Adrenal gland (tissue), 12 donors: ENCODE measurements around the gene RSPO1. TPM values are rescaled to one million over a fixed set of nuclear protein-coding genes. Genes with fewer than 3 reads are reported as not detected.
A peak's percentile ranks its signal among the peaks of the same experiment; 100 is the strongest.

Source experiments
- DNase-seq, 7 donors: peaks; one replicate each; pipeline ENCODE4 v3.0.0-alpha.2; 2019 to 2020
- H3K27ac ChIP-seq, 5 donors: fragments of 200-600 bp; sonication (generic) in 4 of 5; 1 replicate in 3 of 5; 2 replicates in 2 of 5; pipeline versions ENCODE4 v1.5.1 to v1.8.0; 2016 to 2020; ENCODE audit warnings: mild to moderate bottlenecking in 1 of 5
- H3K27me3 ChIP-seq: fragments of 200-600 bp; 2 replicates; pipeline ENCODE4 v1.8.0; 2021
- H3K36me3 ChIP-seq, 2 donors: fragments of 200-600 bp; replicated peaks in 1 of 2; 1 replicate in 1 of 2; 2 replicates in 1 of 2; pipeline versions ENCODE4 v1.5.1 to v1.8.0; 2018 to 2022
- H3K4me1 ChIP-seq, 2 donors: fragments of 200-600 bp; replicated peaks in 1 of 2; 1 replicate in 1 of 2; 2 replicates in 1 of 2; pipeline versions ENCODE4 v1.5.1 to v1.8.0; 2018 to 2021
- H3K4me3 ChIP-seq, 4 donors: fragments of 200-600 bp; sonication (generic) in 3 of 4; one replicate each; pipeline ENCODE4 v1.5.1; 2016 to 2018
- H3K9me3 ChIP-seq, 3 donors: fragments of 200-600 bp; sonication (generic) in 1 of 3; replicated peaks in 1 of 3; 1 replicate in 2 of 3; 2 replicates in 1 of 3; pipeline versions ENCODE4 v1.5.1 to v1.8.0; 2016 to 2021
- POLR2A ChIP-seq, 2 donors: fragments of 450-650 bp; IDR thresholded peaks; one replicate each; pipeline ENCODE4 v1.6.1; 2017; ENCODE audit warnings: antibody characterized with exemption in 2 of 2, mild to moderate bottlenecking in 2 of 2, moderate library complexity in 1 of 2
- WGBS, 4 donors: extraction: QIAGEN DNeasy Blood & Tissue Kit in 2 of 4; methylation state at CpG; one replicate each; pipeline versions ENCODE4 v1.1.5 to v1.1.7; 2013 to 2017; 5-methylcytosine and 5-hydroxymethylcytosine counted together
- intact Hi-C, 2 donors: fragments of 100-400 bp; cut with DNase I; formaldehyde crosslinking; loops; one replicate each; pipeline versions ENCODE4 v1.14.1 to v1.15.0; 2022 to 2023
- polyA plus RNA-seq, 3 donors: library from polyadenylated mRNA; stranded (reverse); fragments of 200-250 nt in 2 of 3; fragments of 350-450 nt in 1 of 3; fragmentation: Illumina TruSeq in 1 of 3; extraction: RNeasy Lipid Tissue Mini Kit (QIAGEN cat#74804) in 1 of 3; gene quantifications; one replicate each; pipeline ENCODE4 v1.2.3, GENCODE V29; 2013 to 2014
- total RNA-seq, 9 donors: library from RNA; depleted of rRNA in 4 of 9; stranded (reverse); fragments of >200 nt in 4 of 9; fragments of 120-200 nt in 1 of 9; fragmentation: NEBNext Ultra II Directional in 1 of 9; extraction: Animal tissue kit (Norgen Biotek cat#: 25700) in 1 of 9; gene quantifications; one replicate each; pipeline versions ENCODE4 v1.1.0 to v1.2.4, GENCODE V29; 2013 to 2023
- TF ChIP-seq, protein P1 (sequence below), 6 experiments: fragments of 450-650 bp in 4 of 6; fragments of 200-600 bp in 2 of 6; sonication (generic) in 1 of 6; IDR thresholded peaks; 1 replicate in 5 of 6; 2 replicates in 1 of 6; pipeline versions ENCODE4 v1.5.1 to v1.8.0; 2016 to 2021; ENCODE audit warnings: antibody characterized with exemption in 6 of 6, mild to moderate bottlenecking in 2 of 6, moderate library complexity in 1 of 6
- donor health status: healthy with polysubstance abuse.
- donor health status: Bipolar disorder and iron deficiency.
- donor health status: DM: yes; HTN: yes; CAD: no.
- donor health status: DM: no; HTN: no; CAD: no.
- donor health status: DM: no; HTN: no; CAD: no.
- donor health status: DM: yes; HTN: yes; CAD: no.

The RSPO1 gene
- total and polyA plus RNA-seq, 12 donors, result 0.11 to 0.51 (median 0.18) TPM; not detected in 4

DNA sequence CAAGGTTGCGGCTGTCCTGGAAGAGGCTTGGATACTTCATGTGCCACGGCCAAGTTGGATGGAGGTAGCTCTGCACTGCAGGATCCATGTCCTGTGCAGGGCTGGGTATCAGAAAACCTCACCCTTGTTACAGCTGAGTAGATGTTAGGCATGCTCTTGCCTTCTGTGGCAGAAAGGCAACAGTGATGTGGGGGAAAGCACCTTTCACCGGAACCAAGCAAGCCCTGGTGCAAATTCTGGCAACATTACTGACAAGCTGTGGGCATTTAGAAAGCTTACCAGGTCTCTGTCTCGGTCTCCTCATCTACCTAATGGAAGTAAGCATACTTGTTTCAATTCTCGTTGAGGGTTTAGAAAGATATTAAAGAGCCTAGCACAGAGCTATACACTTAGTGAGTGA, 43.1 kb upstream of the RSPO1 start:
- TF ChIP-seq, protein P1, sequence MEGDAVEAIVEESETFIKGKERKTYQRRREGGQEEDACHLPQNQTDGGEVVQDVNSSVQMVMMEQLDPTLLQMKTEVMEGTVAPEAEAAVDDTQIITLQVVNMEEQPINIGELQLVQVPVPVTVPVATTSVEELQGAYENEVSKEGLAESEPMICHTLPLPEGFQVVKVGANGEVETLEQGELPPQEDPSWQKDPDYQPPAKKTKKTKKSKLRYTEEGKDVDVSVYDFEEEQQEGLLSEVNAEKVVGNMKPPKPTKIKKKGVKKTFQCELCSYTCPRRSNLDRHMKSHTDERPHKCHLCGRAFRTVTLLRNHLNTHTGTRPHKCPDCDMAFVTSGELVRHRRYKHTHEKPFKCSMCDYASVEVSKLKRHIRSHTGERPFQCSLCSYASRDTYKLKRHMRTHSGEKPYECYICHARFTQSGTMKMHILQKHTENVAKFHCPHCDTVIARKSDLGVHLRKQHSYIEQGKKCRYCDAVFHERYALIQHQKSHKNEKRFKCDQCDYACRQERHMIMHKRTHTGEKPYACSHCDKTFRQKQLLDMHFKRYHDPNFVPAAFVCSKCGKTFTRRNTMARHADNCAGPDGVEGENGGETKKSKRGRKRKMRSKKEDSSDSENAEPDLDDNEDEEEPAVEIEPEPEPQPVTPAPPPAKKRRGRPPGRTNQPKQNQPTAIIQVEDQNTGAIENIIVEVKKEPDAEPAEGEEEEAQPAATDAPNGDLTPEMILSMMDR (IDR thresholded peaks at IDR 0.05), result no peak
- TF ChIP-seq POLR2A (IDR thresholded peaks at IDR 0.05), result no peak
- intact Hi-C loops, result loop anchor here in 1 of 2 donors (5.0 kb wide), 1 partner anchor 226 kb away; no protein-coding TSS in a partner anchor
- no peak for DNase-seq
- 72 to 86% (median 78%) methylated on average over 5 of the region's 5 CpGs for whole genome bisulfite sequencing, 4 donors
- Histone ChIP-seq H3K4me3 (no peak overlapping the region), H3K27ac (no peak overlapping the region), H3K36me3 (peaks cover 0 to 2% of the 10 kb centered on the region in 2 donors), H3K9me3 (no peaks in the 10 kb centered on the region), H3K4me1 (peaks cover 0 to 3% of the 10 kb centered on the region in 2 donors), H3K27me3 (no peaks in the 10 kb centered on the region)

GRCh38 chr1:37677143-37677439, 42.4 kb upstream of the RSPO1 start:
- TF ChIP-seq, protein P1 (IDR thresholded peaks at IDR 0.05), result no peak
- no peak for TF ChIP-seq POLR2A (IDR thresholded peaks at IDR 0.05)
- DNase-seq, result no peak
- Histone ChIP-seq H3K4me3 (no peak overlapping the region), H3K27me3 (no peaks in the 10 kb centered on the region), H3K27ac (no peak overlapping the region), H3K4me1 (peaks cover 0 to 3% of the 10 kb centered on the region in 2 donors), H3K36me3 (no peaks in the 10 kb centered on the region), H3K9me3 (no peaks in the 10 kb centered on the region)
- 58 to 64% (median 62%) methylated on average over 4 of the region's 4 CpGs for WGBS, 4 donors
- intact Hi-C loops, result loop anchor here in 1 of 2 donors (5.0 kb wide), 1 partner anchor 225 kb away; no protein-coding TSS in a partner anchor

DNA sequence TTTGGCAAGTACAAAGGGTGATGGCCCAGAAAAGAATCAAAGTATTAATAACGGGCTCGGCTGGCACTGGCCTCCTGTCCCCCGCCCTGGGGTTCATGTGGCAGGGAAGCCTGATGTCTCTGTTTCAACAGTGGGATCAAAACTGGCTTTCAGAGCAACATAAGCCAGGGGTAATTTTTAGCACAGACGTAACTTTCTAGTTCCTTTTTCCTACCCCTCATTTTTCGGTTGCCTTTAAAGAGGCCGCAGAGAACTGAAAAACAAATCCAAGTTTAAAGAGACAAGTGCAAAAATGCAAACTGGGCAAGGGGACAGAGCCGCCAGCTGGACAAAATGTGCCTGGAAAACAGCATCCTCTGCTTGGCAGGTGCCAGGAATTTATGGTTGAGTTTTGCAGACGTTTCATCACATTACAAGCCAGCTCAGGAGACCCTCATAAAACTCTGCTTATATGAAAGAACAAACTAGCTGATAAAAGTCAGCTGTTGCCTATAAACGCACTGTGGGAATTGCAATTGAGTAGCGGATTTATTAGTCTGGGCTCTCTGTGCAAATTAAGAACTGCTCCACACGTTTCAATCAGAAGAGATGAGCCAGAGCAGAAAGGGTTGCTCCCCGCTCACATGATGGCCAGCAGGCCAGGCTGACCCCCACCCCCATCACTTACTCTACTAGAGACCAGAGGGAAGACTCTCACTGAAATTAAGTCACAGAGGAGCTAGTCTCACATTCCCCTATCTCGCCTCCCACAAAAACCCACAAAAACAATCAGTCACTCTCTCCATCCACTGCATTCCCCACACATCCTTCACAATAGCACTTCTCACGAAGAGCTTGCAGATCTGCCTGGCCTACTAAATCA, 41.8 kb upstream of the RSPO1 start:
- Histone ChIP-seq H3K4me1 (peaks cover 0 to 3% of the 10 kb centered on the region in 2 donors), H3K9me3 (no peaks in the 10 kb centered on the region), H3K4me3 (no peak overlapping the region), H3K36me3 (no peaks in the 10 kb centered on the region), H3K27me3 (no peaks in the 10 kb centered on the region), H3K27ac (no peak overlapping the region)
- intact Hi-C loops, result loop anchor here in 1 of 2 donors (5.0 kb wide), 1 partner anchor 224 kb away; no protein-coding TSS in a partner anchor
- WGBS, 4 donors, result 44 to 49% (median 46%) methylated on average over 14 of the region's 14 CpGs
- no peak for DNase-seq
- no peak for TF ChIP-seq POLR2A (IDR thresholded peaks at IDR 0.05)
- TF ChIP-seq, protein P1 (IDR thresholded peaks at IDR 0.05), result no peak

DNA sequence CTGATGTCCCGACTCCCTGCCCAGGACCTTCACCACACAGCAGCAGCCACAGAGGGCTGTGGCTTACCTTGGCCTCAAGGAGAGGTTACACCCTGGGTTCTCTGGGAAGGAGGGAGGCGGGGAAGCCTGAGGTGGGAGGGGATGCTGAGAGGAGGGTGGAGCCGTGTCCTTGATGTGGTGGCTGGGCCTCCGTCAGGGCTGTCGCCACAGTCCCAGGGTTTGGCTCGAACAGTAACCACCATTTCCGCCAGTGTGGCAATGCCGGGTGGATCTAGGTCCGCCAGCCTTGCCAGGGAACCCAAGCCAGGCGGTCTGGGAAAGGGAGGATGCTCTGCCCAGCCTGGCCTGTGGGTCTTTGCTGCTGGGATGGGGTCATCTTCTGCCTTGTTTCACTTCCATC, 39.2 kb upstream of the RSPO1 start:
- 21 to 53% (median 42%) methylated on average over 6 to 10 of the region's 10 CpGs for WGBS, 4 donors
- Histone ChIP-seq H3K4me3 (no peak overlapping the region), H3K27ac (no peak overlapping the region), H3K9me3 (no peaks in the 10 kb centered on the region), H3K36me3 (no peaks in the 10 kb centered on the region), H3K4me1 (peaks cover 0 to 3% of the 10 kb centered on the region in 2 donors), H3K27me3 (no peaks in the 10 kb centered on the region)
- TF ChIP-seq, protein P1 (IDR thresholded peaks at IDR 0.05), result no peak
- no peak for TF ChIP-seq POLR2A (IDR thresholded peaks at IDR 0.05)
- peak in 2 of 7 donors; percentile 29 to 39 for DNase-seq
- intact Hi-C loops, result loop anchor here in 1 of 2 donors (5.0 kb wide), 1 partner anchor 57 kb away; no protein-coding TSS in a partner anchor
